Measurements from ENCODE around the gene LMF1. TPM values are rescaled to one million over a fixed set of nuclear protein-coding genes. Genes with fewer than 3 reads are reported as not detected.
"Not testable (repeated sequence)": the region's sequence is repeated elsewhere in the genome, so short reads cannot be mapped to it uniquely, and the experiment has no call there.

The LMF1 gene
- total and polyA plus RNA-seq, 7 experiments from 2014 or later = 10.6 to 63.1 (median 41.3) TPM

DNA sequence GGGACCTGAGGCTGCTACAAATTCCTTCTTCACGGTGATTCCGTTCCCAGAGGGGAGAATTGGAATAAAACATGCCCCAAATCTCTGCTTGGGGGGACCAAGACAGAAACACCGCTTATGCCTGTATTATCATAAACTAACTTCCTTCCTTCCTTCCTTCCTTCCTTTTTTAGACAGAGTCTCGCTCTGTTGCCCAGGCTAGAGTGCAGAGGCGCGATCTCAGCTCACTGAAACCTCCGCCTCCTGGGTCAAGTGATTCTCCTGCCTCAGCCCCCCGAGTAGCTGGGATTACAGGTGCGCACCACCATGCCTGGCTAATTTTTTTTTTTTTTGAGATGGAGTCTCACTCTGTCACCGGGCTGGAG is 150.8 kb downstream of the LMF1 start:
- DNase-seq; intact Hi-C loops (cut with micrococcal nuclease); H3K27me3 ChIP-seq (ENCODE audit: control insufficient read depth in 2 of 2, insufficient read depth in 2 of 2, low read length in 2 of 2); H3K27ac ChIP-seq (ENCODE audit: low read depth, low read length); ATAC-seq; CTCF ChIA-PET; H3K36me3 Mint-ChIP-seq; POLR2A ChIA-PET; H3K4me3 ChIP-seq (ENCODE audit: low read length); H3K4me1 ChIP-seq (ENCODE audit: control insufficient read depth in 2 of 2, insufficient read depth in 2 of 2, low read length in 2 of 2); H3K9me3 Mint-ChIP-seq; H3K9me3 ChIP-seq (ENCODE audit: control insufficient read depth in 2 of 3, low read length in 3 of 3); H3K36me3 ChIP-seq (ENCODE audit: control insufficient read depth in 2 of 3, insufficient read depth in 3 of 3, low read length in 3 of 3): not testable (repeated sequence)
- Mint-ChIP-seq H3K27ac (peak overlapping the region in 6 of 9 donors; percentile 32 to 89 (median 48)), H3K27me3 (peaks cover under 1 to 21% (median 8%) of the 10 kb centered on the region in 5 donors), H3K4me1 (peaks cover 4 to 11% (median 9%) of the 10 kb centered on the region in 7 donors), H3K4me3 (peak overlapping the region in 8 of 10 donors; percentile 6 to 60 (median 54))

DNA sequence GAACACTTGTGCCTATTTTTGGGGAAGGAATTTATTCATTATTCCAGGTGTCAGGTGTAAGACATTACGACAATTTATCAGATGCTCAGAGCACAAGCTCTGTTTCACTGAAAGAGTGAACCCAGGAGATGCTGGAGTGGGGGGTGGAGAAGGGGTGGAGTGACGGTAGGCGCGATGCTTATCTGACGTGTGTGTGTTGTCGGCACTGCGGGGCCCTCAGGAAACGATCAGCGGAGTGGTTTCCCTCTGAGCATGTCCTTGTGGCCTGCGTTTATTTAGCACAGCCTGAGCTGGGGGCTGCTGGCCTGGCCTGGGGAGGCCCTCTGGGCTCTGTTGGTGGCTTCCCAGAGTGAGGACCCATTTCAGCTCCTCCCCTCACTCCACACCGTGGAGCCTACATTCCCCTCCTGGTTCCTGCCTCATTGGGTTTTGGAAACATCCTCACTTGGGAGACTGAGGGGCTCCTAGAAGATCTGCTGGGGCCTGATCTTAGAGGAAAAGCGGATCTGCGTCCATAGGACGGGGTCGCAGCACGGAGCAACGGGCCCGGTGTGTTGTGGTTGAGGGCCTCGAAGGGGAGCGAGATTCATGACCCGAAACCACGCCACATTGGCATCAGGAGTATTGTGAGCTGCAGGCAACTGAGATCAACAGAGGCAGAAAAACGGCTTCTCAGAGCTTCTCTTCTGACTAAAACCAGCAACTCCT is 151.3 kb downstream of the LMF1 start:
- ATAC-seq (peak; percentile 88), DNase-seq (peak in 5 of 9 donors; percentile 36 to 63 (median 50))
- CTCF ChIA-PET = no interaction called here
- Histone ChIP-seq H3K36me3 (ENCODE audit: control insufficient read depth in 2 of 3, insufficient read depth in 3 of 3, low read length in 3 of 3) (no peaks in the 10 kb centered on the region), H3K9me3 (ENCODE audit: control insufficient read depth in 2 of 3, low read length in 3 of 3) (no peaks in the 10 kb centered on the region), H3K27me3 (ENCODE audit: control insufficient read depth in 2 of 2, insufficient read depth in 2 of 2, low read length in 2 of 2) (no peaks in the 10 kb centered on the region), H3K4me1 (ENCODE audit: control insufficient read depth in 2 of 2, insufficient read depth in 2 of 2, low read length in 2 of 2) (peaks cover 0 to 7% of the 10 kb centered on the region in 2 donors), H3K27ac (ENCODE audit: low read depth, low read length) (no peak overlapping the region), H3K4me3 (ENCODE audit: low read length) (no peak overlapping the region)
- H3K27ac Mint-ChIP-seq = peak overlapping the region in 5 of 9 donors; percentile 33 to 89 (median 53)
- H3K36me3 Mint-ChIP-seq = no peaks in the 10 kb centered on the region
- peak overlapping the region in 7 of 10 donors; percentile 6 to 60 (median 53) for H3K4me3 Mint-ChIP-seq
- H3K9me3 Mint-ChIP-seq = no peaks in the 10 kb centered on the region
- intact Hi-C loops (cut with micrococcal nuclease) = no loop called here
- peaks cover 4 to 11% (median 9%) of the 10 kb centered on the region in 7 donors for H3K4me1 Mint-ChIP-seq
- H3K27me3 Mint-ChIP-seq = peaks cover 5 to 25% (median 12%) of the 10 kb centered on the region in 5 donors
- POLR2A ChIA-PET = no interaction called here

DNA sequence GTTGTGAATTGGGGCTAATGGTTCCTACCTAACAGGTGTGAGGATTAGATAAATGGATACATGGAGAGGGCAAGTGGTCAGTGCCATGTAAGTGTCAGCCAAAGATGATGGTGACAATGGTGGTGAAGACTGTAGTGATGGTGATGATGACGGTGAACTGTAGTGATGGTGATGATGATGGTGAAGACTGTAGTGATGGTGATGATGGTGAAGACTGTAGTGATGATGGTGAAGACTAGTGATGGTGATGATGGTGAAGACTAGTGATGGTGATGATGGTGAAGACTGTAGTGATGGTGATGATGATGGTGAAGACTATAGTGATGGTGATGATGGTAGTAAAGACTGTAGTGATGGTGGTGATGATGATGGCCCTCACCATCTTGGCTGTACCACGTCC is 152.2 kb downstream of the LMF1 start:
- Mint-ChIP-seq H3K4me1 (peaks cover 5 to 11% (median 9%) of the 10 kb centered on the region in 7 donors), H3K27me3 (peaks cover 5 to 30% (median 17%) of the 10 kb centered on the region in 5 donors), H3K36me3 (no peaks in the 10 kb centered on the region), H3K9me3 (no peaks in the 10 kb centered on the region), H3K4me3 (no peak overlapping the region), H3K27ac (no peak overlapping the region)
- H3K4me1 ChIP-seq (ENCODE audit: control insufficient read depth in 2 of 2, insufficient read depth in 2 of 2, low read length in 2 of 2) = peaks cover 0 to 7% of the 10 kb centered on the region in 2 donors
- H3K4me3 ChIP-seq (ENCODE audit: low read length) = no peak overlapping the region
- H3K27ac ChIP-seq (ENCODE audit: low read depth, low read length) = no peak overlapping the region
- no peaks in the 10 kb centered on the region for H3K27me3 ChIP-seq (ENCODE audit: control insufficient read depth in 2 of 2, insufficient read depth in 2 of 2, low read length in 2 of 2)
- DNase-seq (no peak), ATAC-seq (no peak)
- ChIA-PET CTCF (no interaction called here), POLR2A (no interaction called here)
- intact Hi-C loops (cut with micrococcal nuclease) = no loop called here
- no peaks in the 10 kb centered on the region for H3K36me3 ChIP-seq (ENCODE audit: control insufficient read depth in 2 of 3, insufficient read depth in 3 of 3, low read length in 3 of 3)
- no peaks in the 10 kb centered on the region for H3K9me3 ChIP-seq (ENCODE audit: control insufficient read depth in 2 of 3, low read length in 3 of 3)

DNA sequence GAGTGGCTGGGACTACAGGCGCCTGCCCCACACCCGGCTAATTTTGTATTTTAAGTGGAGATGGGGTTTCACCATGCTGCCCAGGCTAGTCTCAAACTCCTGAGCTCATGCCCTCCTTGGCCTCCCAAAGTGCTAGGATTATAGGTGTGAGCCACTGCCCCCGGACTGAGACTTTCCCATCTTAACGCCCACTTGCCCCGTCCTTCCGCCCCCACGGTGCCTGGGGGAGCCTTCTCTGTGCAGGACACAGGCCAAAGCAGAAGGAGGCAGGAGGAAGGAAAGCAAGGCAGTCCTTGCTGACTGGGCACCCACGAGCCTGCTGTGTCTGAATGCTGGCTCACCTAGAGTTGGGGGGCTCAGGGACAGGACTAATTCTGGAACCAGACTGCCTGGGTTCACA is 152.7 kb downstream of the LMF1 start:
- CTCF ChIA-PET = no interaction called here
- intact Hi-C loops (cut with micrococcal nuclease) = no loop called here
- H3K9me3 ChIP-seq (ENCODE audit: control insufficient read depth in 2 of 3, low read length in 3 of 3) = no peaks in the 10 kb centered on the region
- peaks cover 0 to 7% of the 10 kb centered on the region in 2 donors for H3K4me1 ChIP-seq (ENCODE audit: control insufficient read depth in 2 of 2, insufficient read depth in 2 of 2, low read length in 2 of 2)
- H3K4me3 ChIP-seq (ENCODE audit: low read length) = no peak overlapping the region
- Mint-ChIP-seq H3K36me3 (no peaks in the 10 kb centered on the region), H3K27me3 (peaks cover 2 to 28% (median 15%) of the 10 kb centered on the region in 5 donors), H3K4me3 (no peak overlapping the region), H3K27ac (no peak overlapping the region), H3K4me1 (peaks cover 5 to 12% (median 9%) of the 10 kb centered on the region in 7 donors), H3K9me3 (no peaks in the 10 kb centered on the region)
- ATAC-seq = no peak
- no peak for DNase-seq
- H3K27ac ChIP-seq (ENCODE audit: low read depth, low read length) = no peak overlapping the region
- no peaks in the 10 kb centered on the region for H3K27me3 ChIP-seq (ENCODE audit: control insufficient read depth in 2 of 2, insufficient read depth in 2 of 2, low read length in 2 of 2)
- no peaks in the 10 kb centered on the region for H3K36me3 ChIP-seq (ENCODE audit: control insufficient read depth in 2 of 3, insufficient read depth in 3 of 3, low read length in 3 of 3)
- POLR2A ChIA-PET = no interaction called here

DNA sequence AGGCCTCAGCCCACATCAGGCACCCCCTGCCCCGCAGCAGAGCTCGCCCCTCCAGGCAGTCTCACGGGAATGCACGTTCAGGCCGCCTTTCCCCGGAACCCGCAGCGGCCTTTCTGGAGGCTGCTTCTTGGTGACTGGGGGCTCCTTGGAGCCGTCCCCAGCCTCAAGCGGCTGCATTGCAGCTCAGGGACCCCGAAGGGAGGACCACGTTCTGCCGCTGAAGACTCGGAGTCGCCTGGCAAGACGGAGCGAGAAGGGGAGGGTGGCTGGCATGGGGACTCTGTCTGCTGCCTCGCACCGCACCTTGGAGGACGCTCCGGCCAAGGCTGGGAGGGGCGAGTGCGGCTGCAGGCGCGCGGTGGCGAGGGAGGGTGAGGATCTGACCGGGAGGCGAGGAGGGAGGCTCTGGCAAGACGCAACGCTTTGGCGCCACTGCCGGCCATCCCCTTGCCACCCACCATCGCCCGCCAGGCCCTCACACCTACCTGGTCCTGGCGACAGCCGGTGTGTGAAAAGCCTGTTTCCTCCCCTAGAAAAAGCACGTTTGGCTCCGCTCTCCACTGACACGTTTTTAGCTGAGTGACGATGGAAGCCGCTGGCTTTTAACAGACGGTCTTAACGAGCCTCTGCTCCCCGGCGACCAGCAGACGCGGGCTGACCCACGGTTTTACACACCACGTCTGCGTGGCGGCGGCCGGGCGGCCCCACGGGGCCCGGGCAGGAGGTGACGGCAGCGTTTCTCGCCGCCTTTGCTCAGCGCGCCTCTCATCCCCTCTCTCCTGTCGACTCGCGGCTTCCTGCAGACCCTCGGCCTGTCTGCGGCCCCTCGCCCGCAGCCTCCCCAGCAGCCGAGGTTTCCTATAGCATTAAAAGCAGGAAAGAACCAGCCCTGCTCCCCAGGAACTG is 153.5 kb downstream of the LMF1 start:
- peaks cover 5 to 16% (median 12%) of the 10 kb centered on the region in 7 donors for H3K4me1 Mint-ChIP-seq
- no peaks in the 10 kb centered on the region for H3K36me3 Mint-ChIP-seq
- intact Hi-C loops (cut with micrococcal nuclease) = no loop called here
- H3K9me3 Mint-ChIP-seq = peaks cover 0 to under 1% (median 0%) of the 10 kb centered on the region in 11 donors
- peaks cover 0 to 7% of the 10 kb centered on the region in 2 donors for H3K4me1 ChIP-seq (ENCODE audit: control insufficient read depth in 2 of 2, insufficient read depth in 2 of 2, low read length in 2 of 2)
- no peak overlapping the region for H3K27ac ChIP-seq (ENCODE audit: low read depth, low read length)
- CTCF ChIA-PET = interaction anchor here (1.4 kb wide), 1 partner anchor 238 kb away, joined by 3 read pairs; no protein-coding TSS in a partner anchor
- H3K36me3 ChIP-seq (ENCODE audit: control insufficient read depth in 2 of 3, insufficient read depth in 3 of 3, low read length in 3 of 3) = no peaks in the 10 kb centered on the region
- no peak overlapping the region for H3K4me3 ChIP-seq (ENCODE audit: low read length)
- H3K27me3 ChIP-seq (ENCODE audit: control insufficient read depth in 2 of 2, insufficient read depth in 2 of 2, low read length in 2 of 2) = no peaks in the 10 kb centered on the region
- H3K27ac Mint-ChIP-seq = no peak overlapping the region
- POLR2A ChIA-PET = interaction anchor here (0.7 kb wide), 1 partner anchor 1696 kb away, joined by 5 read pairs; no protein-coding TSS in a partner anchor
- ATAC-seq (no peak), DNase-seq (no peak)
- H3K9me3 ChIP-seq (ENCODE audit: control insufficient read depth in 2 of 3, low read length in 3 of 3) = no peaks in the 10 kb centered on the region
- no peak overlapping the region for H3K4me3 Mint-ChIP-seq
- peaks cover 7 to 31% (median 18%) of the 10 kb centered on the region in 5 donors for H3K27me3 Mint-ChIP-seq

DNA sequence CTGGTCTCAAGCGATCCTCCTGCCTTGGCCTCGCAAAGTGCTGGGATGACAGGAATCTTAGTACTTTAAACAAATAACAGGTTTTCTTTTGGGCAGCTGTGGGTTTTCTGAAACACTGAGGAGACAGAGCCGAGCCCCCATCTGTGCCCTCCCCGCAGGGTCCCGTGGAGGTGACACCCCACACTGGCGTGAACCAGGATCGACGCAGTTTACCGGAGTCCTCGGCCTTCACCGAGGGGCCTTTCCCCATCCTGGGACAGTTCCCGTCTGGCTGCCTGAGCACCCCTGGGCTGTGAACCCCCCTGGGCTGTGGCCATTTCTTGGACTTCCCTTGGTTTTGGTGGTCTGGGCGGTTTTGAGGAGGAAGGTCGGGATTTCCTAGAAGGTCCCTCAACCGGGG is 154.9 kb downstream of the LMF1 start:
- CTCF ChIA-PET = interaction anchor here (0.6 to 1.4 kb wide), 2 partner anchors 68 to 240 kb away, joined by 3 read pairs; no protein-coding TSS in a partner anchor

More for the DNA sequence above, 154.9 kb downstream of the LMF1 start:
- Mint-ChIP-seq H3K27me3 (peaks cover 11 to 34% (median 16%) of the 10 kb centered on the region in 5 donors), H3K36me3 (no peaks in the 10 kb centered on the region), H3K4me1 (peaks cover 5 to 16% (median 12%) of the 10 kb centered on the region in 7 donors), H3K4me3 (no peak overlapping the region), H3K27ac (no peak overlapping the region), H3K9me3 (peaks cover 0 to 3% (median 0%) of the 10 kb centered on the region in 11 donors)
- no peaks in the 10 kb centered on the region for H3K36me3 ChIP-seq (ENCODE audit: control insufficient read depth in 2 of 3, insufficient read depth in 3 of 3, low read length in 3 of 3)
- no peak overlapping the region for H3K4me3 ChIP-seq (ENCODE audit: low read length)
- peaks cover 0 to 7% of the 10 kb centered on the region in 2 donors for H3K4me1 ChIP-seq (ENCODE audit: control insufficient read depth in 2 of 2, insufficient read depth in 2 of 2, low read length in 2 of 2)
- ATAC-seq (no peak), DNase-seq (no peak)
- H3K27ac ChIP-seq (ENCODE audit: low read depth, low read length) = no peak overlapping the region
- POLR2A ChIA-PET = no interaction called here
- no peaks in the 10 kb centered on the region for H3K27me3 ChIP-seq (ENCODE audit: control insufficient read depth in 2 of 2, insufficient read depth in 2 of 2, low read length in 2 of 2)
- no peaks in the 10 kb centered on the region for H3K9me3 ChIP-seq (ENCODE audit: control insufficient read depth in 2 of 3, low read length in 3 of 3)
- intact Hi-C loops (cut with micrococcal nuclease) = no loop called here

All from naive thymus-derived CD4-positive, alpha-beta T cell (primary cell).